RPMI8226 (cell line): ENCODE data around the gene VCP.
A peak's percentile ranks its signal among the peaks of the same experiment; 100 is the strongest.

Experiments used
- DNase-seq: peaks from one replicate; pipeline ENCODE4 v3.0.0-alpha.2; 2015

The VCP gene

DNA sequence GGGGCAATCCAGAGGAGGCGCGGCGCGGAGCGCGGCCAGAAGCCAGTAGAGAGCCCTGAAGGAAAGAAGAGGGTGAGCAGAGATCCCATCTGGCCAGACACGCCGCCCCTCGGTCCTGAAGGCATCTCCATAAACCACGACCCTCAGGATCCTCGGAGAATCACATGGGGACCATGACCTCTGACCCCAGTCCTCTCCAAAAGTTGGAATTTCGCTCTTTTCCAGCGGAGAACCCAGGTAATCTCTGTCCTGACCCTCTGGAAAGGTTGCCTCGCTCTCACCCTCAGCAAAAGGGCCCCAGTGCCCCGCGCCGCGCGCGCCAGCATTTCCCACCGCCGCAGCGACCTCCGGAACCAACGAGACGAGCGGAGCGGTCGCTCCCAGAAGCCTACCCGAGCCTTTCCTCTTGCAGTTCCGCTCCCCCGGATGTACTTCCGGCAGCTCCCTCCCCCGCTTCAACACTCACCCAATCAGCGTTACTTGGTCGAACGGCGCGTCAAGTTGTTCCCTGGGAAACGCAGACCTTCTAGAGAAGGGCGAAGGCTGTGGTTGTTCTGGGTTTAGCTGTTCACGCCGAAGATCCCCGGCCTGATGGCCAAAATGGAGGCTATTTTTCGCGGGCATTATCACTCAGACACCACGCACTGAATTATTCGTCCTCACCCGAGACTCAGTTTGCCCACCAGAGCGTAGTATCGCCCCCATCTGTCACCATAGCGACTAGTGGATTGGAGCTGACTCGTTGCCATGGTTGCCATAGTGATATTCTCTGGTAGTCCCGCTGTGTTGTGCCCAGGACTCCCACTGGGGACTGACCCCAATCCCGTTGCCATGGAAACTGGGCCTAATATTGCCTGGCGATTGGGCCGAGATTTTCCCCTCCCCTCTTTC, 30.6 kb upstream of the VCP start, which contains the start of gene STOML2:
Gene STOML2 (minus strand): TSS at position 363 of the 891 bp plus-strand sequence. CDS start 37 bp downstream, at position 326.
- peak; percentile 94 for DNase-seq

DNA sequence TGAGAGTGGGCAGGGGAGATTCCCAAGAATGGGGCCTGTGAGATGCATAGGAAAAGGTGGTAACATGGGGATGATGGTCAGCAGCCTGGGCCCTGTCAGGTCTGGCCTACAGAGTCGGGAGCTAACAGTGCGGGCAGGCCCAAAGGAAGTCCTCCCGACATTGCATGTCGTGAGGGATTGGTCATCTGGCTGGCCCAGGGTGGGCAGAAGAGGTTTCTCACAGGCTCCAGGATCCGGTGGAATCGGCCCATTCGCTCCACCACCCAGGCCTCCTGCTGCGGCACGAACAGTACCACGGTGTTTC, 30.0 kb upstream of the VCP start:
- no peak for DNase-seq

- DNase-seq: no peak
Observed at GRCh38 chr9:35097573-35097972, 25.1 kb upstream of the VCP start.

DNA sequence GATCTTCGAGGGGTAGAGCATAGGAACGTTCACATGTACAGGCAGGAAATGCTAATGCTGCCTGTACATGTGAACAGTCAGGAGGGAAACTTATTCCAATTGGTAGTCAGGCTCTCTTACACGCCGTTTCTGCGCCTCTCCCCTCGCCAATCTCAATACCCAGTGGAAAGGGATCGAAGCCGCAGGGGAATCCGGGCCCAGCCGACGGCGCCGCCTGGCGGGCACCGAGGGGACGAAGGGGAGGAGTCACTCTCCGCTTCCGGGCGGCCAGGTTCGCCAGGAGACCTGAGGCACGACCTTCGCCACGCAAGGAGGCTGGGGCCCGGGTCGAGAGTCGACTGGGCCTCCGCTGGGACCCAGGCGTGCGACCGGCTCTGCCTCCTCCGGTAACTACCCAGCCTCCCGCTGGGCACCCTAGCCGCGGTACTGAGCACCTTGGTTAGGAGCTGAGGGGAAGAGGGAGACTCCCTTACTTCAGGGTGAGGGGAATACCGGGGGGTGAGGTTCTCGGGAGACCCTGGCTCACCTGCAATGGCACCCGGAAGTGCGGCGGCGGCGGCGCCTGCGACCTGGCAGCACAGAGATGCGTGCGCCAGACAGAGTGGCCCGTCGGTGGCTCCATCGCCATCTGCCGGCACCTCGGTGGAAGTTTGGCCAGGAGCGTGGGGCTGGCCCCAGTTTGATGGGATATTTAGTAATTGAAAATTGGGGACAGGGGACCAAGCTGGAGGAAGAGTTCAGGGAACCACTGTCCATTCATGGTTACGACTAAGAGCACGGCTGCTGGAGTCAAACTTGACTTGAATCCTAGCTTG, 23.8 kb upstream of the VCP start, which contains the start of gene PIGO:
Gene PIGO (minus strand): TSS at position 557 of the 815 bp plus-strand sequence. CDS start 1,026 bp downstream, outside the sequence.
- DNase-seq: peak; percentile 91

GRCh38 chr9:35091536-35091935, 19.1 kb upstream of the VCP start:
- no peak for DNase-seq

DNA sequence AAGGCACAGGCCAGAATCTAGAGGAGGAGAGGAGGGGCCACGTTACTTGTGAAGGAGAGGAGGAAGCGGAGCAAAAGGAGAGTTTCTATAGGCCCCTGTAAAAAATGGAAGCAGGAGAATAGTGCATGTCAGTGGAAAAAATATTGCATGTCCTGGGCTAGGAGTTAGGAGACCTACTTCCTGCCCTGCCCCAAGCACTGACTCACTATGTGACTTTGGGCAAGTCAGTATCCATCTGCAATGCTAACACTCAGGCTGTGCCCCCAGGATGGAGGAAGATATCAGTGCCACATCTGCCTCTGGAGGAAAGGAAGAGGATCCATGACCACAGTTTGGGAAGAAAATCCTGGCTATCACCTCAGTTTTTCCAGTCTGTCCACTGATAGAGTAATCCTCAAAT, 17.0 kb upstream of the VCP start:
- DNase-seq: no peak

DNA sequence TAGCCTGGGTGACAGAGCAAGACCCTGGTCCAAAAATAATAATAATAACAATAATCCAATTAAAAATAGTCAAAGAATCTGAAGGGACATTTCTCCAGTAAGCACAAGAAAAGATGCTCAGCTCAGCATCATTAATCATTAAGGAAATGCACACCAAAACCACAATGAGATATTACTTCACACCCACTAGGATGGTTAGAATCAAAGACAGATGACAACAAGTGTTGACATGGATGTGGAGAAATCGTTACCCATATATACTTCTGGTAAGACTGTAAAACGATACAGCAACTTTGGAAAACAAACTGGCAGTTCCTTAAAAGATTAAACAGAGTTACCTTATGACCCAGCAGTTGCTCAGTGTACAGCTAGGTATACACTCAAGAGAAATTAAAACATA, 12.7 kb upstream of the VCP start:
- no peak for DNase-seq

DNA sequence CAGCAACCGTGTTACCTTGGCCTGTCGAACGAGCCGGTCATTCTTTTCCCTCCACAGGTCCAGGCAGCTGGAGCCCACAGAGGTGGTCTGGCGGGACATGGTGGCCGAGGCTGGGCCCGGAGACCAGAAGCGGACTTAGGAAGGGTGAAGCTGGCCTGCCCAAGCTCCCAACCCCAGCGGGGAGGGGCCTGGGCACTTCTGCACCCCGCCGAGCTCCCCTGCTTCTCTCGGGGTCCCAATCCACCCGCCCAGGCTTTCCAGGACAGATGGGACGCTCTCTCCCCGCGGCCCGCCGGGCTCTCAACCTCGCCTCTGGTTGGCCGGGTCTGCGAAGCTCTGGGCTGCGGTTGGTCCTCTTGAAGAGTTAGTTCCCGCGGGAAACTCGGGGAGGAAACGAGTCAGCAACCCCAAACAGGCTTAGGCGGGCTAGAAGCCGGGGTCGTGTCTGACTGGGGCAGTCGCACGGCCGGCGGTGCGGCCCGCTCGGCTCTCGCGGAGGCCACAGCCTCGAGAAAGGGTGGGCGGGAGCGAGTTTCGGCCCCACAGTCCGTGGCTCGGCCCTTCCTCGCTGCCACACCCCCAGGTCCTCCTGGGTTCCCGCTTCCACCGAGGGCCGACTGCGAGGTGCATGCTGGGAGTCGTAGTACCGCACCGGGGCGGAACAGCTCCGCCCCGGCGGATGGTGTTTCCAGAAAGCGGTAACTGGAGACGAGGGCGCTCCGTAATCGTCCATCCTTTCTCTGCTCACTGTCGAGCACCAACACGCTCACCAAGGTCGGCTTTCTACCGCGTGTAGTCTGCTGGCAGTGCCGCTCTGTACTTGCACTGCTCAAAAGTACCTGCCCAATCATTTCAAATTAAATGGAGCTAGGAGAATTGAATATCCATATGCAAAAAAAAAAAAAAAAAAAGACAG, 7.3 kb upstream of the VCP start, which contains the start of gene FANCG:
Gene FANCG (minus strand): TSS at position 517 of the 916 bp plus-strand sequence. CDS start 418 bp downstream, at position 99.
- DNase-seq: peak; percentile 92

DNA sequence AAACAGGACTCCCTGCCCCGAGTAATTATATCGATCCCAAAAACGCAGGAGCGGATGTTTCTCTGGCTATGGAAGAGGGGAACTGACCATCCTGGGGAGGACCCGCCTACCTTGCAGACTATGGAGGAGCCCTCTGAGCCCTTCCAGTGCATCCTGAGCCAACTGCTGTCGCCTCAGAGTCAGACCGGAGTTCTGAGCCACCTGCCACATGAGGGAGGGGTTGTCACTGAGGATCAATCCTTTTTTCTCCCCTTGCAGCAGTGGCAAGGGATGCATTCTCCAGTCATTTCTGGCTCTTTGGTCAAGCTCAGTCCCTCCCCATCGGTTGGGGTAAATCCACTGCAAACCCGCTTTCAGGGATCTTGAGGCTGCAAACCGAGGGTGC, 6.6 kb upstream of the VCP start:
- peak; percentile 14 for DNase-seq

- DNase-seq: no peak
Observed at GRCh38 chr9:35078066-35078465, 5.6 kb upstream of the VCP start.

DNA sequence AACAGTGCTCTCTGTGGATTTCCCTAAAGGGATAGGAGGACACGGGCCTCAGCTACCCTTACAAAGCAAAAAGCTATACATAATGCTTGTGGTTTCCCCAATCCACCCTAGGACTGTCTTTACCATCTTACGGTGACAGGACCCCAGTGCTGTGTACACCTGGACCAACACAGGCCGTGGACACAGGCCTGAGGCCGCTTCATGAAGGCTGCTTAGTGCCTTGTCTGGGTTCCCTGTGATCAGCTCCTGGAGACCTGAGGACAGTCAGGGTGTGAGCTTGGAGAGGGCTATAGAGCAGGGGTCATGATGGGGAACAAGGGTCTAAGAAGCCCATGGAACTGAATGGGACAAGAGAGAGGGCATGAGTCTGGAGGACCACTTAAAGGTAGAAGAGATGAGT, 4.4 kb upstream of the VCP start:
- no peak for DNase-seq

DNA sequence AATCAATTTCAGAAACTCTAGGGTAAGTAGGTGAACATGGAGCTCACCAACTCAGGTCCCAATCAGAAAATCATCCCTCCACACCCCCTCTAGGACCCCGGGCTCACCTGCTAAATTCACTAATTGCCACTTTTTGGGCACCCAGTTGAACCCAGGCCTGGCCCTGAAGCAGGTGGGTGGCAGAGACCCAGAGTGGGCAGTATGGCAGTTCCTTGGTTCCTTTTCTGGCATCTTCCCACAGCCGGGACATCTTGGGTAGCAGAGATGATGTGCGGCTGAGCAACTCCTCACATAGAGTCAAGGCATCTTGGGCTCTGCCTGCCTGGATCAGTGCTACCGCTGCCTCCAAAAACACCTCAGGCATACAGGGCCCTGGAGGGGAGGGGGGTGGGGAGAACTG, 2.9 kb upstream of the VCP start:
- DNase-seq: no peak

GRCh38 chr9:35074791-35075190, 2.4 kb upstream of the VCP start:
- DNase-seq: no peak

- DNase-seq: no peak
Observed at GRCh38 chr9:35074141-35074540, 1.7 kb upstream of the VCP start.

- no peak for DNase-seq
Observed at GRCh38 chr9:35073279-35073612, 821 bp upstream of the VCP start.

DNA sequence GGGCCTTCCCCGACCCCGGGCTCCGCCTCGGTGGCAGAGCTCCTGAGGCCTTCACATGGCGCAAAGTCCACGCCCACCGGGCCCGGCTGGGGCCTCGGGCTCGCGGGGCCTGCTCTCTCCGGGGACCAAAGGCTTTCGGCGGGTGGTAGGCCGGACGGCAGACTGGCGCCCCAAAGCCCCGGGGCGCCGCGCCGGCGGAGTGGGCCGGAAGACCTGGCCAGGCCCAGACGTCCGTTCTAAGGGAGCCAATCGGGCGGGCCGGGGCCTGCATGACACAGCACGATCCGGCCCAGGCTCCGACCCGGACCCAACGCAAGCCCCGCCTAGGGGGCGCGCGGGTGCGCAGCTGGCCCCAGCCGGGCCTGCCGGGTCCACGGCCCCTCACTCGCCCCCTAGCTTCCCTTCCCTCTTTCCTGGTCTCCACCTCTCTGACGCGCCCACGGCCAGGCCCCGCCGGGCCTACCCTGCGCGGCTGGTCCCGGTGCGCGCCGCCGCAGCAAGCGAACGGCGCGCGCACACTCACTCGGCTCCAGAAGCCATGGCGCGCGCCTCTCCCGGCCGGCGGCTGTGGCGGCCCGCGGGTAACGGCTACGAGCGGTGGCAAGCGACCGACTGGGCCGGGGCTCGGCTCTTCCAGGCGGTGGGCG, 488 bp downstream of the VCP start:
- DNase-seq: peak; percentile 77

- DNase-seq: peak; percentile 24
Observed at GRCh38 chr9:35070823-35071813, 1.3 kb downstream of the VCP start.

DNA sequence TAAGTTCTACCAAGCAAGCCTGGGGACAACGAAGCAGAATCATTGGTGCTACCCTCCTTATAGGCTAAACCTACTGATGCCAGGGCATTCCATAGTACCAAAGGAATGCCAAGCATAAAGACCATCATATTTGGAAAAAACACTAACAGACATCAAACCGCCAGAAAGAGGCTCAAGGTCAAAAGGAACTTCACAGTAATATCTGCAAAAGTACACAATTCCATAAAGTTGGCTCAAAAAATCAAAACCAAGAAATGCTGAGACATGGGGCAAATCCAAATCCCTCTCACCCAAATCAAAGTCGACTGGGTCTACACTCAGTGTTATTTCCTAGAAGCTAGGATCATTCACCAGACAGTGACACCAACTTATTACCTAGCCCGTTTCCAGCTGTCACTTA, 3.4 kb downstream of the VCP start:
- DNase-seq: no peak

GRCh38 chr9:35067056-35067455, 5.4 kb downstream of the VCP start:
- DNase-seq: no peak

GRCh38 chr9:35060548-35061207, 11.7 kb downstream of the VCP start:
- DNase-seq: no peak

- DNase-seq: no peak
Observed at GRCh38 chr9:35059438-35059837, 13.0 kb downstream of the VCP start.
